ENCODE measurements around the gene RANGRF. TPM values are rescaled to one million over a fixed set of nuclear protein-coding genes. Genes with fewer than 3 reads are reported as not detected.
"Not testable (repeated sequence)": the region's sequence is repeated elsewhere in the genome, so short reads cannot be mapped to it uniquely, and the experiment has no call there.

The RANGRF gene, protein sequence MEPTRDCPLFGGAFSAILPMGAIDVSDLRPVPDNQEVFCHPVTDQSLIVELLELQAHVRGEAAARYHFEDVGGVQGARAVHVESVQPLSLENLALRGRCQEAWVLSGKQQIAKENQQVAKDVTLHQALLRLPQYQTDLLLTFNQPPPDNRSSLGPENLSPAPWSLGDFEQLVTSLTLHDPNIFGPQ
- total RNA-seq (2014; rRNA removed; shearing (Covaris generic)) = 6.9 and 10.6 TPM in 2 replicates

DNA sequence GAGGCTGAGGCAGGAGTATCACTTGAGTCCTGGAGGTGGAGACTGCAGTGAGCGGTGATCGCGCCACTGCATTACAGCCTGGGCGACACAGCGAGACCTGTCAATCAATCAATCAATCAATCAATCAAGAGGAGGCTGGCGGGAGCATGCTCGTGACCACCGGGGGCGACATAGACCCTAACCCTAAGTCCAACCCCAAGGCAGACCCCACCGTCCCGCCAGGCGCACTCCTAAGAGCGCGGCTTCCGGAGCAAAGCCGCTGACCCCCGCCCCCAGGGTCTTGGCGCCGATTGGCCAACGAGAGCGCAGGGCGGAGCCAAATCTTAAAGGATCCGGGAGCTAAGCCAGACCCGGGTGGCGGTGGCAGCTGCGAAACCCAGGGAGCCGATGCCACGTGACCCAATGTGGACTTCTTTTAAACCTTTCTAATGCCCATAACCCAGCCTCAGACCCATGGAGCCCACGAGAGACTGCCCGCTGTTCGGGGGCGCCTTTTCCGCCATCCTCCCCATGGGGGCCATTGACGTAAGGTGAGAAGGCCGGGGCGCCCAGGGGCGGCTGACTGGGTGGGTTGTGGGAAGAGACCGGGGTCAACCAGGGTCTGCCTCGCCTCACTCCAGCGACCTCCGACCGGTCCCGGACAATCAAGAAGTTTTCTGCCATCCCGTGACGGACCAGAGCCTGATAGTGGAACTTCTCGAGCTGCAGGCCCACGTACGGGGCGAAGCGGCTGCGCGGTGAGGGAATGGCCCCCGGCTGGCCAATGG is at the start of gene RANGRF:
TSS of gene RANGRF (plus strand) at position 335 of the 767 bp plus-strand sequence. CDS start at position 454, 119 bp downstream.
- peak; percentile 84 for DNase-seq (ENCODE audit: low read depth)

GRCh38 chr17:8243827-8244226 is 44.6 kb upstream of the RANGRF start:
- DNase-seq (ENCODE audit: low read depth) = no peak

DNA sequence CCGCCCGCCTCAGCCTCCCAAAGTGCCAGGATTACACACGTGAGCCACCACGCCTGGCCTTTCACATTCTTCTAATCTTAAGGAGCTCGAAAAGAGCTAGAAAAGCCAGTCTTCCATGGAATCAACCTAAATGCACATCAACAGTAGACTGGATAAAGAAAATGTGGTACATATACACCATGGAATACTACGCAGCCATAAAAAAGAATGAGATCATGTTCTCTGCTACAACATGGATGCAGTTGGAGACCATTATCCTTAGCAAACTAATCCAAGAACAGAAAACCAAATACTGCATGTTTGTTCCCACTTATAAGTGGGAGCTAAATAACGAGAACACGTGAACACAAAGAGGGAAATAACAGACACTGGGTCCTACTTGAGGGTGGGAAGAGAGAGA is 43.7 kb upstream of the RANGRF start:
- DNase-seq (ENCODE audit: low read depth) = no peak

- peak; percentile 93 for DNase-seq (ENCODE audit: low read depth)
Observed at GRCh38 chr17:8248751-8249607, 39.5 kb upstream of the RANGRF start, which contains the start of gene PFAS. TSS of gene PFAS (plus strand) at chr17:8249289. CDS start at chr17:8253938, 4,649 bp downstream.

- DNase-seq (ENCODE audit: low read depth) = no peak
Observed at GRCh38 chr17:8249621-8250500, 38.6 kb upstream of the RANGRF start.

- DNase-seq (ENCODE audit: low read depth) = not testable (repeated sequence)
Observed at GRCh38 chr17:8251411-8251810, 37.1 kb upstream of the RANGRF start.

DNA sequence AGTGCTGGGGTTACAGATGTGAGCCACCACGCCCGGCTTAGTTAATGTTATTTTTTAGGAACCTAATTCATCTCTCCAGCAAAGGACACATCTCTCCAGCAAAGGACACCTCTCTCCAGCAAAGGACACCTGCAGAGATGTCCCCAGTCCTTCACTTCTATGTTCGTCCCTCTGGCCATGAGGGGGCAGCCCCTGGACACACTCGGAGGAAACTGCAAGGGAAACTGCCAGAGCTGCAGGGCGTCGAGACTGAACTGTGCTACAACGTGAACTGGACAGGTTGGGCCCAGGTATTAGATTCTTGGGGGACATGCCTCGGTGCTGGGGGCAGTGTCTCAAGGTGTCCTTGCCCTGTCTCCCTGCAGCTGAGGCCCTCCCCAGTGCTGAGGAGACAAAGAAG is 34.7 kb upstream of the RANGRF start:
- DNase-seq (ENCODE audit: low read depth) = no peak

- DNase-seq (ENCODE audit: low read depth) = no peak
Observed at GRCh38 chr17:8254881-8255280, 33.6 kb upstream of the RANGRF start.

DNA sequence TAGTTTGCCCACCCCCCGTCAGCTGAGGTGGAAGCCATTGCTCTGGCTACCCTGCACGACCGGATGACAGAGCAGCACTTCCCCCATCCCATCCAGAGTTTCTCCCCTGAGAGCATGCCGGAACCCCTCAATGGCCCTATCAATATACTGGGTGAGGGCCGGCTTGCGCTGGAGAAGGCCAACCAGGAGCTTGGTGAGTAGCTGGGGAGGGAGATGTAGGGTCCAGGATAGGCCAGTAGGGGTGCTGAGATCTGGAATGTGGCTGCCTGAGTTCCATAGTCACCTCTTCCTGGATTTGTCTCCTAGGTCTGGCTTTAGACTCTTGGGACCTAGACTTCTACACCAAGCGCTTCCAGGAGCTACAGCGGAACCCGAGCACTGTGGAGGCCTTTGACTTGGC is 33.0 kb upstream of the RANGRF start:
- no peak for DNase-seq (ENCODE audit: low read depth)

GRCh38 chr17:8256291-8256690 is 32.2 kb upstream of the RANGRF start:
- DNase-seq (ENCODE audit: low read depth) = no peak

GRCh38 chr17:8256691-8257090 is 31.8 kb upstream of the RANGRF start:
- no peak for DNase-seq (ENCODE audit: low read depth)

DNA sequence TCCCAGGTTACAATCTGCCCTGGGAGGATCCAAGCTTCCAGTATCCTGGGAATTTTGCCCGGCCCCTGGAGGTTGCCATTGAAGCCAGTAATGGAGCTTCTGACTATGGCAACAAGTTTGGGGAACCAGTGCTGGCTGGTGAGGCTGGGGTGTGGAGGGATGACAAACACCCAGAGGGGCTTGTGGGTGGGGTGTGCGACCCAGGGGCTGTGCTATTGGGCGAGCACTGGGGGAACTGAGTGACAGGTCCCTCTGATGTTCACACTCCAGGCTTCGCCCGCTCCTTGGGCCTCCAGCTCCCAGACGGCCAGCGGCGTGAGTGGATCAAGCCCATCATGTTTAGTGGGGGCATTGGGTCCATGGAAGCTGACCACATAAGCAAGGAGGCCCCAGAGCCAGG is 30.7 kb upstream of the RANGRF start:
- no peak for DNase-seq (ENCODE audit: low read depth)

GRCh38 chr17:8264320-8264719 is 24.1 kb upstream of the RANGRF start:
- DNase-seq (ENCODE audit: low read depth) = no peak

DNA sequence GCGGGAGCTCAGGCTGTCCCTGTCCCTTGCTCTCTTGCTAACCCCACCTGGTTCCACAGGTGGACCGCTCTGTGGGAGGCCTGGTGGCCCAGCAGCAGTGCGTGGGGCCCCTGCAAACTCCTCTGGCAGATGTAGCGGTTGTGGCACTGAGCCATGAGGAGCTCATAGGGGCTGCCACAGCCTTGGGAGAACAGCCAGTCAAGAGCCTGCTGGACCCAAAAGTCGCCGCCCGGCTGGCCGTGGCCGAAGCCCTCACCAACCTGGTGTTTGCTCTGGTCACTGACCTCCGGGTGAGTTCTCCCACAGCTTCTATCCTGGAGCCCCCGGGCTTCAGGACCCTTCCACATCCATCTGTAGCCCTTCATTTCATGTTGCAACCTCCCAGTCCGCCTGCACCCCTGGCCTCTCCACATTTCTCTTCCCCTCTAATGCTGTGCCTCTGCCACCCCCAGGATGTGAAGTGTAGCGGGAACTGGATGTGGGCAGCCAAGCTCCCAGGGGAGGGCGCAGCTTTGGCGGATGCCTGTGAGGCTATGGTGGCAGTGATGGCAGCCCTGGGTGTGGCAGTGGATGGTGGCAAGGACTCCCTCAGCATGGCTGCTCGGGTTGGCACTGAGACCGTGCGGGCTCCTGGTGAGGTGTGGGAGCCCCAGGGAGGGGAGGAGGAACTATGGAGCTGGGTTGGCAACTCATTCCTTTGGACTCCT is 23.5 kb upstream of the RANGRF start:
- no peak for DNase-seq (ENCODE audit: low read depth)

- no peak for DNase-seq (ENCODE audit: low read depth)
Observed at GRCh38 chr17:8266648-8267479, 21.6 kb upstream of the RANGRF start.

GRCh38 chr17:8267480-8268147 is 20.9 kb upstream of the RANGRF start:
- DNase-seq (ENCODE audit: low read depth) = no peak

GRCh38 chr17:8268550-8269298 is 19.7 kb upstream of the RANGRF start:
- DNase-seq (ENCODE audit: low read depth) = no peak

GRCh38 chr17:8272421-8272820 is 16.0 kb upstream of the RANGRF start:
- no peak for DNase-seq (ENCODE audit: low read depth)

Measured in Daoy (cell line).